ENCODE data around the gene C8G. TPM values are rescaled to one million over a fixed set of nuclear protein-coding genes. Genes with fewer than 3 reads are reported as not detected.

C8G gene
- total and polyA plus RNA-seq, 2 of the 8 experiments (the other 6 are each of a cell fraction or from before 2014, with no cell fraction given): 0.62 to 0.80 TPM

DNA sequence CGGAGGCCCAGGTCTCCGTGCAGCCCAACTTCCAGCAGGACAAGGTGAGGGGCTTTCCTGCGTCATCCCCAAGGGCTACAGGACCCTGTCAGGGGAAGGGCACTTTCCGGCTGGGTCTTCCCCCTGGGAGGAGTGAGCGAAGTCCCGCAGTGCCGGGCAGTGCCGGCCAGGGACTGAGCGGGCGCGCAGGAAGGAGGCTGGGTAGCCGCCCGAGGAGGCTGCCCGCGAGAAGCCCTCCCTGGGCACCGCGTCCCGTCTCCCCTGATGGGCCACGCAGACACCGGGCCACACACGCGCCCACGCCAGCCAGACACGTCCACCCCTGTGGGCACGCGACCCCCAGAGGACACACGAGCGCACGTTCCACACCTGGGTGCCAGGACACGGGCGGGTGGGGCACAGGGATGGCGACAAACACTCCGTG, 32.6 kb downstream of the C8G start:
- POLR2A ChIA-PET (ENCODE audit: partially characterized antibody): interaction anchor here (0.9 kb wide), 1 partner anchor 15 kb away, joined by 4 read pairs; no protein-coding TSS in a partner anchor
- Histone ChIP-seq H3K9me3 (ENCODE audit: insufficient read depth in 2 of 2, low read depth in 1 of 2, low read length in 1 of 2) (no peaks in the 10 kb centered on the region), H2BK12ac (ENCODE audit: low read depth, low read length) (peak overlapping the region; percentile 80; the same call in 1 of the 2 replicates), H3K23ac (ENCODE audit: insufficient read length) (no peak overlapping the region), H4K91ac (replicated peaks; ENCODE audit: insufficient read length, low read length) (peak overlapping the region; percentile 54), H4K5ac (ENCODE audit: insufficient read length, low read depth, low read length) (no peak overlapping the region), H3K56ac (replicated peaks; ENCODE audit: insufficient read length, low read depth, low read length) (no peak overlapping the region), H3K23me2 (ENCODE audit: low read depth, low read length) (peaks cover 8% of the 10 kb centered on the region; the same call in 1 of the 2 replicates), H3K27me3 (replicated peaks in 1 of 4; ENCODE audit: control insufficient read depth in 3 of 4, extremely low read depth in 1 of 4, insufficient read depth in 3 of 4, low read length in 3 of 4) (peaks cover 0 to 5% (median 2%) of the 10 kb centered on the region in 4 experiments; a peak in 2 of 7 replicates), H3K36me3 (ENCODE audit: control insufficient read depth in 2 of 4, insufficient read depth in 4 of 4, low read length in 3 of 4) (no peaks in the 10 kb centered on the region), H3K18ac (ENCODE audit: extremely low read depth, low read length) (peak overlapping the region; percentile 78; the same call in 1 of the 2 replicates), H3K79me2 (ENCODE audit: control insufficient read depth in 1 of 2, insufficient read depth in 2 of 2, low read length in 2 of 2) (no peaks in the 10 kb centered on the region), H4K8ac (ENCODE audit: extremely low read depth, insufficient read depth, low read length) (no peak overlapping the region; the same call in 1 of the 2 replicates), H3K4ac (replicated peaks; ENCODE audit: insufficient read length, low read depth, low read length) (peak overlapping the region; percentile 38), H3K14ac (ENCODE audit: insufficient read length) (no peak overlapping the region), H2AFZ (ENCODE audit: low read length) (no peak overlapping the region), H3K79me1 (ENCODE audit: low read depth, low read length) (no peaks in the 10 kb centered on the region), H3K4me3 (ENCODE audit: extremely low read depth in 1 of 4, insufficient read depth in 2 of 4, low read depth in 3 of 4, low read length in 4 of 4) (peak overlapping the region; percentile 43 to 73 (median 52)), H4K20me1 (replicated peaks in 1 of 2; ENCODE audit: control insufficient read depth in 1 of 2, insufficient read depth in 2 of 2, low read length in 2 of 2) (peaks cover 0 to 2% of the 10 kb centered on the region in 2 experiments), H2BK20ac (ENCODE audit: low read length) (no peak overlapping the region), H2AK5ac (ENCODE audit: low read depth, low read length) (no peak overlapping the region), H3K4me2 (ENCODE audit: insufficient read depth in 1 of 2, low read depth in 2 of 2, low read length in 2 of 2) (peak overlapping the region; percentile 69 to 91), H2BK120ac (replicated peaks; ENCODE audit: low read depth, low read length) (peak overlapping the region; percentile 33), H2BK15ac (ENCODE audit: low read length) (no peak overlapping the region), H3K9ac (replicated peaks in 1 of 4; ENCODE audit: extremely low read depth in 1 of 4, low read depth in 3 of 4, low read length in 3 of 4) (peak overlapping the region in 1 of 4 experiments; percentile 34; a peak in 2 of 7 replicates), H3K27ac (ENCODE audit: low read depth, low read length) (no peak overlapping the region), H3K4me1 (replicated peaks in 1 of 4; ENCODE audit: control insufficient read depth in 3 of 4, insufficient read depth in 4 of 4, low read length in 3 of 4) (peaks cover 0 to 12% (median 5%) of the 10 kb centered on the region in 4 experiments; a peak in 5 of 7 replicates), H2BK5ac (ENCODE audit: low read depth, low read length) (no peak overlapping the region; the same call in 1 of the 2 replicates)
- WGBS, 2 experiments (ENCODE audit: extremely low coverage in 1 of 2, insufficient coverage in 1 of 2, insufficient read length in 1 of 2, insufficient replicate concordance in 2 of 2, low coverage in 1 of 2, low lambda C conversion rate in 2 of 2, missing lambda C conversion rate in 1 of 2): 7% methylated on average over 31 of the region's 33 CpGs; no CpG with 5 or more reads in 1 of the 2 experiments
- DNase-seq (ENCODE audit: low read depth in 1 of 2, low spot score in 2 of 2) (no peak), FAIRE-seq (no peak)
- CTCF ChIA-PET (ENCODE audit: partially characterized antibody): interaction anchor here (0.8 to 5.6 kb wide), 11 partner anchors 11 to 172 kb away, joined by 3 to 45 read pairs (median 11); partner anchors contain the start of genes ABCA2 and PAXX
- TF ChIP-seq TAF7 (optimal IDR thresholded peaks at IDR 0.05; ENCODE audit: borderline replicate concordance, low read depth, low read length): no peak
- no peak for TF ChIP-seq SIN3A (conservative IDR thresholded peaks at IDR 0.05 in 1 of 2, IDR thresholded peaks at IDR 0.05 in 1 of 2; ENCODE audit: low read depth in 1 of 2, low read length in 2 of 2)
- TF ChIP-seq KDM1A (IDR thresholded peaks at IDR 0.05; ENCODE audit: borderline replicate concordance, low read length): no peak
- peak; percentile 74 for TF ChIP-seq KDM4A (IDR thresholded peaks at IDR 0.05; ENCODE audit: low read depth, low read length, severe bottlenecking)
- no peak for TF ChIP-seq BACH1 (IDR thresholded peaks at IDR 0.05; ENCODE audit: low read length)
- TF ChIP-seq CHD2 (IDR thresholded peaks at IDR 0.05; ENCODE audit: low read length): no peak
- peak; percentile 41 for TF ChIP-seq ASH2L (IDR thresholded peaks at IDR 0.05; ENCODE audit: low read length)
